ENCODE measurements around the gene SV2C.

SV2C gene

DNA sequence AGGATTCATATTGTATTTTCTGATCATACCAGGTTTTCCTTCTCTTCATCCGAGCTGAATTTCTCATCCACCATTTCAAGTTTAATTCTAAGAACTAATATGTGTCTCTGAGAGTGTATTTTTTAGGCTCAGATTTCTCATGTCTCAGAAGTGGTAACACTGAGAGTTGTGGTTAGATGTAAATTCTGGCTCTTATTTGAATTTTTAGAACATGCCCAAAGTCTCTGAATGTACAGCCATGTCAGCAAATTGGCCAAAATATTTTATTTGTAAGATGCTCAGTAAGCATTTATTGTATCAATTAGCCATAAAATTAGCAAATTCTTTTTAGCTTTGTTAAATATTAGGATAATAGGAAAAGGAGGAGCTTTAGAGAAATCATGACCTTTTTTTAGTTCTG is 16.6 kb downstream of the SV2C start:
- H3K9me3 ChIP-seq (ENCODE audit: control insufficient read depth in 1 of 2, low read length in 2 of 2) = no peaks in the 10 kb centered on the region
- H3K27me3 ChIP-seq (ENCODE audit: control insufficient read depth in 1 of 2, insufficient read depth in 2 of 2, low read length in 2 of 2) = no peaks in the 10 kb centered on the region
- no peaks in the 10 kb centered on the region for H3K36me3 ChIP-seq (ENCODE audit: control insufficient read depth in 1 of 2, insufficient read depth in 2 of 2, low read length in 2 of 2)
- H3K4me1 ChIP-seq (ENCODE audit: control insufficient read depth in 1 of 2, insufficient read depth in 2 of 2, low read length in 2 of 2) = peaks cover 0 to 7% of the 10 kb centered on the region in 2 donors
- no peak overlapping the region for H3K4me3 ChIP-seq (ENCODE audit: low read depth in 1 of 2, low read length in 2 of 2)
- H3K9ac ChIP-seq (ENCODE audit: low read depth in 1 of 2, low read length in 2 of 2) = no peak overlapping the region
- no peak overlapping the region for H3K27ac ChIP-seq (ENCODE audit: low read depth, low read length)

DNA sequence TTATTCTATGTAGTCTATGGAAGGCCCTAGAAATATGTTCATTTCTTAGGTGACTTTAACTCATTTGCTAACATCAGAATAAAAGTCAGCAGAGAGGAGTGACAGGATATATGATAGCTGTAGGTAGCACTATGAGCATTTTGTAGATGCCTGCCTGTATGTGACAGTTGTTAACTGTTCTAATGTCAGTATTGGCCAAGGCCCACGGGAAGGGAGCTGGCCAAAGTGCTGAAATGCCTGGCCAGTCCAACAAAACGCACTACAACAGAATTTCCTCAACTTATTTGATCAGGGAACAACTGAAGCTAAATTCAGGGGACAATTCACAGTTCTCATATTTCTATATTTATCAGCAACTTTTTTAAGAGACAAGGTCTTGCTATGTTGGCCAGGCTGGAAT is 20.8 kb downstream of the SV2C start:
- Histone ChIP-seq H3K27me3 (ENCODE audit: control insufficient read depth in 1 of 2, insufficient read depth in 2 of 2, low read length in 2 of 2) (no peaks in the 10 kb centered on the region), H3K36me3 (ENCODE audit: control insufficient read depth in 1 of 2, insufficient read depth in 2 of 2, low read length in 2 of 2) (no peaks in the 10 kb centered on the region), H3K4me3 (ENCODE audit: low read depth in 1 of 2, low read length in 2 of 2) (no peak overlapping the region), H3K9me3 (ENCODE audit: control insufficient read depth in 1 of 2, low read length in 2 of 2) (no peaks in the 10 kb centered on the region), H3K4me1 (ENCODE audit: control insufficient read depth in 1 of 2, insufficient read depth in 2 of 2, low read length in 2 of 2) (peaks cover 0 to 7% of the 10 kb centered on the region in 2 donors), H3K9ac (ENCODE audit: low read depth in 1 of 2, low read length in 2 of 2) (no peak overlapping the region), H3K27ac (ENCODE audit: low read depth, low read length) (no peak overlapping the region)

DNA sequence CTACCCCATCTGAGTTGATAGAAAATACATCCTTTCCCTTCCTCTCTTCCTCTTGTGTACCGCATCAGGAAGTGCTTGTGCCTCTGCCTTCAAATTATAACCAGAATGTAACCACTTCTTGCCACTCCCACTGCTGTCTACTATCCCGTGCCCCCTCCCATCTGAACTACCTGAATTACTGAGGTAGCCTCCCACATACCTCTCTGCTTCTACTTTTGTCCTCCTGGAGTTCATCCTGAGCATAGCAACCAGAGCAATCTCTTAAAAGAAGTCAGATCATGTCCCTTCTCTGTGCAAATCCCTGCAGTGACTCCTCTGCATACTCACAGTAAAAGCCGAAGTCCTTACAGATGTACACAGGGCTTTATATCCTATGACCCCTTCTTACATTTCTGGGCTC is 23.0 kb downstream of the SV2C start:
- no peaks in the 10 kb centered on the region for H3K36me3 ChIP-seq (ENCODE audit: control insufficient read depth in 1 of 2, insufficient read depth in 2 of 2, low read length in 2 of 2)
- peaks cover 0 to 7% of the 10 kb centered on the region in 2 donors for H3K4me1 ChIP-seq (ENCODE audit: control insufficient read depth in 1 of 2, insufficient read depth in 2 of 2, low read length in 2 of 2)

DNA sequence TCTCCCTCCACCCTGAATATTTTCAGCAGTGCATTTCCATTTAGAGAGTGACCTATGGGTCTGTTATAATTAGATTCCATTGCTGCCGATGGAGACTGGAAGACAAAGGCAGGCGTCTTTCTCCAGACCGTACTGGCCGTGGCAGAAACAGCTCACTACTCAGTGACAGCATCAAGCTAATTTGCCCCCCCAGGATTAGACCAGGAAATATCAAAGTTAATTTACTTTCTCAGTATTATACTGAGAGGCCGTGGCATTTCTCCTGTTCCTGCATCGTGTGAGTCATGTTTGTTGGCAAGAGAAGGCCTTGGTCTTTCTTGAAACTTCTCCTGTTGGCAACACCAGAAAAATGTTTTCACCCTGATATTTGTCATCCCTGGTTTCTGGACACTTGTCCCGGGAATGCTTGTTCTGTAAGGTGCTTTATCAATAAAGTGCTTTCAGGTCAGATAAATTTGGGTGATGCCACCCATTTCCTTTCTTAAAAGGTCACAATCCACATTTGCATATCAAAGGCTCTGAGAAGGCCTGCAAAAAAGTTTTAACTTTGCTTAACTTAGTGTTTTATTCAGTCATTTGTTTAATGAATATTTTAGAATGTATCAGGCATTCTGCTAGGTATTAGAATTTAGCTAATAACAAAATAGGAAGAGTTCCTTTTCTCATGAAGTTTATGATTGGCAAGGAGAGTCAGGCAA is 28.4 kb downstream of the SV2C start:
- no peaks in the 10 kb centered on the region for H3K36me3 ChIP-seq (ENCODE audit: control insufficient read depth in 1 of 2, insufficient read depth in 2 of 2, low read length in 2 of 2)
- H3K27me3 ChIP-seq (ENCODE audit: control insufficient read depth in 1 of 2, insufficient read depth in 2 of 2, low read length in 2 of 2) = no peaks in the 10 kb centered on the region
- no peak overlapping the region for H3K9ac ChIP-seq (ENCODE audit: low read depth in 1 of 2, low read length in 2 of 2)
- no peak overlapping the region for H3K27ac ChIP-seq (ENCODE audit: low read depth, low read length)
- H3K4me1 ChIP-seq (ENCODE audit: control insufficient read depth in 1 of 2, insufficient read depth in 2 of 2, low read length in 2 of 2) = peaks cover 6 to 9% of the 10 kb centered on the region in 2 donors
- H3K9me3 ChIP-seq (ENCODE audit: control insufficient read depth in 1 of 2, low read length in 2 of 2) = no peaks in the 10 kb centered on the region
- no peak overlapping the region for H3K4me3 ChIP-seq (ENCODE audit: low read depth in 1 of 2, low read length in 2 of 2)

More for the DNA sequence above, 23.0 kb downstream of the SV2C start:
- Histone ChIP-seq H3K4me3 (ENCODE audit: low read depth in 1 of 2, low read length in 2 of 2) (no peak overlapping the region), H3K9ac (ENCODE audit: low read depth in 1 of 2, low read length in 2 of 2) (no peak overlapping the region), H3K9me3 (ENCODE audit: control insufficient read depth in 1 of 2, low read length in 2 of 2) (no peaks in the 10 kb centered on the region), H3K27ac (ENCODE audit: low read depth, low read length) (no peak overlapping the region), H3K27me3 (ENCODE audit: control insufficient read depth in 1 of 2, insufficient read depth in 2 of 2, low read length in 2 of 2) (no peaks in the 10 kb centered on the region)

DNA sequence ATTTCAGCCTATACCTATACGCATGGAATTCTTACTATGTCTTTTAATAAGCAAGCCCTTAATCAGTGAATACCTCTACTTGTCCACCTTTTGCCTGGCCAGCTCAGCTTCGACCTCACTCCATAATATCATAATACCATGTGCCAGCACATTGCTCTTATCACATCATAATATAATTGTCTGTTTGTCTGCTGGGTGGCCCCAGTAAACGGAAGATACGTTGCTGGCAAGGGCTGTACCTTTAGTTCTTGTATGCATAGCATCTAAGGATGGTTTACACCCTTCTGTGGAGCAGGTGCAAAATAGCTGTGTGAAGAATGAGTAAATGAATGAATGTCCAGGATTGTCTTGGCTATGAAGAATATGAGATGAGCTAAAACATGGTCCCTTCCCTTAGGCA is 29.9 kb downstream of the SV2C start:
- Histone ChIP-seq H3K9ac (ENCODE audit: low read depth in 1 of 2, low read length in 2 of 2) (no peak overlapping the region), H3K36me3 (ENCODE audit: control insufficient read depth in 1 of 2, insufficient read depth in 2 of 2, low read length in 2 of 2) (no peaks in the 10 kb centered on the region), H3K27me3 (ENCODE audit: control insufficient read depth in 1 of 2, insufficient read depth in 2 of 2, low read length in 2 of 2) (no peaks in the 10 kb centered on the region), H3K9me3 (ENCODE audit: control insufficient read depth in 1 of 2, low read length in 2 of 2) (no peaks in the 10 kb centered on the region), H3K27ac (ENCODE audit: low read depth, low read length) (no peak overlapping the region), H3K4me1 (ENCODE audit: control insufficient read depth in 1 of 2, insufficient read depth in 2 of 2, low read length in 2 of 2) (peaks cover 6 to 9% of the 10 kb centered on the region in 2 donors), H3K4me3 (ENCODE audit: low read depth in 1 of 2, low read length in 2 of 2) (no peak overlapping the region)

DNA sequence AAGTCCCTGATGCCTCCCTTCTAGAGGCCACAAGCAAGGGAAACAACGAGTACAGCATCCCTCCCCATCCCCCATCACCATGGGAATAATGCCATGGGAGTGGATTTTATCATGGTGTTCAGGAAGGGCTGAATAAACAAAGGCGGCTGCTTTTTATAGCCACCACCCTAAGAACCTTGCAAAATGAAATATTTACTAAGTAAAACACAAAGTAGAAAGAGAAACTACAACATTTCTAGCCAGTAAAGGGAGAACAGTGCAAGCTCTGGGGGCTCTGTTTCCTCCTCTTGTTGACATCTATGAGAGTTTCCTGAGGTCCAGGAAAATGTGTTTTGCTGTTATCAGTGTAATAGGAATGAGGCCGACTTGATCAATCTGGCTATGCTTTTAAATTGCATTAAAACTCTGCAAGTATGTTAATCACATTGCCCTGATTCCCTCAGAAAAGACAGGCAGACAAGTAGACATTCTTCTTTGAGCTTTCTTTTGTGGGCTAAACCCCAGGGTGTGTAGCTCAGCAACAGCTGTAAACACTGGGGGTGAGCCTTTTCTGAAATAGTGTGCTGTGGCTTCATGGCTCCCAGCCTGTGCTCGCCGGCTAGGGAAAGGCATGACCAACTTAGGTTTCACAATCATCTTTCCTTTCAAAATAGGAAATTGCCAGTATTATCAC is 31.1 kb downstream of the SV2C start:
- Histone ChIP-seq H3K27me3 (ENCODE audit: control insufficient read depth in 1 of 2, insufficient read depth in 2 of 2, low read length in 2 of 2) (no peaks in the 10 kb centered on the region), H3K4me3 (ENCODE audit: low read depth in 1 of 2, low read length in 2 of 2) (no peak overlapping the region), H3K9ac (ENCODE audit: low read depth in 1 of 2, low read length in 2 of 2) (no peak overlapping the region), H3K27ac (ENCODE audit: low read depth, low read length) (no peak overlapping the region), H3K4me1 (ENCODE audit: control insufficient read depth in 1 of 2, insufficient read depth in 2 of 2, low read length in 2 of 2) (peaks cover 6 to 9% of the 10 kb centered on the region in 2 donors), H3K9me3 (ENCODE audit: control insufficient read depth in 1 of 2, low read length in 2 of 2) (no peaks in the 10 kb centered on the region), H3K36me3 (ENCODE audit: control insufficient read depth in 1 of 2, insufficient read depth in 2 of 2, low read length in 2 of 2) (no peaks in the 10 kb centered on the region)

DNA sequence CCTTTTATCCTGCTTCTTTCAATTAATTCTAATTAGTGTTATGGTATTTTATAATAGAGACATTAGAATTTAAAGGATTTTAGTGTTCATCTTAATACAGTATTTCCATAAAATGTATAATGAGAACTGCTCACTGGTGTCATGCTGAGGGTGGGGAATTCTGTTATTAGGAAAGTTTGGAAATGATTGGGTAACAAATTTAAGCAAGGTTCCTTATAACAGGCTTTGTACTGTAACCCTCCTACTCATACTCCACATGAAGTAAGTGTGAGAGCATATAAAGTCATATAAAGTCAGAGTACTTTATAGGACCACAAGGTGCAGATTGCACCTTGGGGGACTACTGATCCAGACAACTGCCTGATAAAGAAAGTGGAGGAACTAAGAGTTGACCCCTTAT is 42.2 kb downstream of the SV2C start:
- Histone ChIP-seq H3K4me3 (ENCODE audit: low read depth in 1 of 2, low read length in 2 of 2) (no peak overlapping the region), H3K9me3 (ENCODE audit: control insufficient read depth in 1 of 2, low read length in 2 of 2) (no peaks in the 10 kb centered on the region), H3K27ac (ENCODE audit: low read depth, low read length) (no peak overlapping the region), H3K4me1 (ENCODE audit: control insufficient read depth in 1 of 2, insufficient read depth in 2 of 2, low read length in 2 of 2) (no peaks in the 10 kb centered on the region), H3K9ac (ENCODE audit: low read depth in 1 of 2, low read length in 2 of 2) (no peak overlapping the region), H3K36me3 (ENCODE audit: control insufficient read depth in 1 of 2, insufficient read depth in 2 of 2, low read length in 2 of 2) (no peaks in the 10 kb centered on the region), H3K27me3 (ENCODE audit: control insufficient read depth in 1 of 2, insufficient read depth in 2 of 2, low read length in 2 of 2) (no peaks in the 10 kb centered on the region)

DNA sequence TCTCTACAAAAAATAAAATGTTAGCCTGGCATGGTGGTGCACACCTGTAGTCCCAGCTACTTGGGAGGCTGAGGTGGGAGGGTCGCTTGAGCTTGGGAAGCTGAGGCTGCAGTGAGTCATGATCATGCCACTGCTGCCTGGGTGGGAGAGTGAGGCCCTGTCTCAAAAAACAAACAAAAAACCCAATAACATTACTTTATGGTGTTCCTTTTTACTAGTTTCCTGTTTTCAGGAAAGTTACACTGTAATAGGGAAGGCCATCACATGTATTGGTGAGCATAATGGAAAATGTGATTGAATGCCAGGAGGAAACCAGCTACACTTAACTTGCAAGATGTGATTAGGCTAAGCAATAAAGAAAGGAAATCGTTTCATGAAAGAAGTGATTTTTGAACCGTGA is 42.7 kb downstream of the SV2C start:
- Histone ChIP-seq H3K9me3 (ENCODE audit: control insufficient read depth in 1 of 2, low read length in 2 of 2) (no peaks in the 10 kb centered on the region), H3K27ac (ENCODE audit: low read depth, low read length) (no peak overlapping the region), H3K36me3 (ENCODE audit: control insufficient read depth in 1 of 2, insufficient read depth in 2 of 2, low read length in 2 of 2) (no peaks in the 10 kb centered on the region), H3K4me1 (ENCODE audit: control insufficient read depth in 1 of 2, insufficient read depth in 2 of 2, low read length in 2 of 2) (no peaks in the 10 kb centered on the region), H3K9ac (ENCODE audit: low read depth in 1 of 2, low read length in 2 of 2) (no peak overlapping the region), H3K4me3 (ENCODE audit: low read depth in 1 of 2, low read length in 2 of 2) (no peak overlapping the region), H3K27me3 (ENCODE audit: control insufficient read depth in 1 of 2, insufficient read depth in 2 of 2, low read length in 2 of 2) (no peaks in the 10 kb centered on the region)

DNA sequence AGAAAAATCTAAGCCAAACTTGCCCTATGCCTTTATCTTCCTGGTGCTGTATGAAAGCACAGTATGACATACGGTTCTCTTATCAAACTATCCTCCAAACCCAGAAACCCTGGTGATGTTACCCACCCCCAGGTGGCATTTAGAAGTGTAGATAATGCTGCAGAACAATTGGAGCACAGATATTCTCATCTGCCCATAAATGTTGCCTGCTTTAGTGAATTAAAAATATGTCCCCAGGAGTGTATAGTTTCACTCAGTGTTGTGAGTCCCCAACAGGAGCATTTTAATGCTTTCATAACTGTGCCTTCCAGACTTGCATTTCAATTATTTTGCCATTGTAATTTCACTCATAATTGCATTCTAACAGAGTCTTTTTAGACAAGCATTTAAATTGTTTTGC is 50.8 kb downstream of the SV2C start:
- no peak overlapping the region for H3K9ac ChIP-seq (ENCODE audit: low read depth in 1 of 2, low read length in 2 of 2)
- no peaks in the 10 kb centered on the region for H3K4me1 ChIP-seq (ENCODE audit: control insufficient read depth in 1 of 2, insufficient read depth in 2 of 2, low read length in 2 of 2)
- H3K36me3 ChIP-seq (ENCODE audit: control insufficient read depth in 1 of 2, insufficient read depth in 2 of 2, low read length in 2 of 2) = no peaks in the 10 kb centered on the region
- H3K4me3 ChIP-seq (ENCODE audit: low read depth in 1 of 2, low read length in 2 of 2) = no peak overlapping the region
- H3K27ac ChIP-seq (ENCODE audit: low read depth, low read length) = no peak overlapping the region
- H3K9me3 ChIP-seq (ENCODE audit: control insufficient read depth in 1 of 2, low read length in 2 of 2) = no peaks in the 10 kb centered on the region
- peaks cover 0 to 9% of the 10 kb centered on the region in 2 donors for H3K27me3 ChIP-seq (ENCODE audit: control insufficient read depth in 1 of 2, insufficient read depth in 2 of 2, low read length in 2 of 2)

DNA sequence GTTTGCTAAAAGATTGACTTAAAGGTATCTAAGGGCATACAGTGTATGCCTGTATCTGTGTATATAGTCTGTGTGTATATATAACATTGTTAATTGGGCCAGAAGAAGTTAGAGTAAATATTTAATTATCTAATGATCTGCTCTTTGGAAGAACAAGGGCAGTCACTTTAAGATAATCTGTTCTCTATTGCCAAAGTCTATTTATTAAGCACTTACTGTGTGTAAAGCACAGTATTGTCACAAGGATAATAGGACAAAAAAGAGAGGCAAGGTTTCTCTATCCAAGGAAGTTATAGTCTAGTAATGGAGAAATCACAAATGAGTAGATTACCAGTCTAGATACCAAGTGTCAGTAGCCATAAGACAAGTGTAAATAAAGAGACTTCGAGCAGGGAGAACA is 51.5 kb downstream of the SV2C start:
- H3K36me3 ChIP-seq (ENCODE audit: control insufficient read depth in 1 of 2, insufficient read depth in 2 of 2, low read length in 2 of 2) = no peaks in the 10 kb centered on the region
- H3K9ac ChIP-seq (ENCODE audit: low read depth in 1 of 2, low read length in 2 of 2) = no peak overlapping the region
- H3K4me1 ChIP-seq (ENCODE audit: control insufficient read depth in 1 of 2, insufficient read depth in 2 of 2, low read length in 2 of 2) = no peaks in the 10 kb centered on the region
- no peak overlapping the region for H3K27ac ChIP-seq (ENCODE audit: low read depth, low read length)
- H3K27me3 ChIP-seq (ENCODE audit: control insufficient read depth in 1 of 2, insufficient read depth in 2 of 2, low read length in 2 of 2) = peaks cover 0 to 9% of the 10 kb centered on the region in 2 donors
- no peaks in the 10 kb centered on the region for H3K9me3 ChIP-seq (ENCODE audit: control insufficient read depth in 1 of 2, low read length in 2 of 2)
- H3K4me3 ChIP-seq (ENCODE audit: low read depth in 1 of 2, low read length in 2 of 2) = no peak overlapping the region
